ENCODE results near the gene SNRNP70.

DNA sequence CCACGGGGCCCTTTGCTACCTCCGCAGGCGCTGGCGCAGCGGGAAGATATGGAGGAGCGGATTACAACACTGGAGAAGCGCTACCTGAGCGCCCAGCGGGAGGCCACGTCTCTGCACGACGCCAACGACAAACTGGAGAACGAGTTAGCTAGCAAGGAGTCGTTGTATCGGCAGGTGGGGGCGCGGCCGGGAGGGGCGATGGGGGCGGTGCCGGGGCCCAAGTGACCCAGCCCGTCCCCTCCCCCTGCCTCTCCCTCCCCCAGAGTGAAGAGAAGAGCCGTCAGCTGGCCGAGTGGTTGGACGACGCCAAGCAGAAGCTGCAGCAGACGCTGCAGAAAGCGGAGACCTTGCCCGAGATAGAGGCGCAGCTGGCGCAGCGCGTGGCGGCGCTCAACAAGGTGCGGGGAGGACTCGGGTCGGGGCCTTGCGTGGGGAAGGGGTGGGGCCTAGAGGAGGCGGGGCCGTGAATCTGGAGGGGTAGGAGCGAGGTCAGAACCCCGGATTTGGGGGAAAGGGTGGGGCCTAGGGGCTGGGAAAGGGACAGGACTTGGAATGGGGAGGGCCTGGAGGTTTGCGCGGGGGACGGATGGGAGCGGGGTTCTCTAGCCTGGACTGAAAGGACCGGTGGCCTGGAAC, 47.8 kb downstream of the SNRNP70 start:
- TF ChIP-seq, protein P1, sequence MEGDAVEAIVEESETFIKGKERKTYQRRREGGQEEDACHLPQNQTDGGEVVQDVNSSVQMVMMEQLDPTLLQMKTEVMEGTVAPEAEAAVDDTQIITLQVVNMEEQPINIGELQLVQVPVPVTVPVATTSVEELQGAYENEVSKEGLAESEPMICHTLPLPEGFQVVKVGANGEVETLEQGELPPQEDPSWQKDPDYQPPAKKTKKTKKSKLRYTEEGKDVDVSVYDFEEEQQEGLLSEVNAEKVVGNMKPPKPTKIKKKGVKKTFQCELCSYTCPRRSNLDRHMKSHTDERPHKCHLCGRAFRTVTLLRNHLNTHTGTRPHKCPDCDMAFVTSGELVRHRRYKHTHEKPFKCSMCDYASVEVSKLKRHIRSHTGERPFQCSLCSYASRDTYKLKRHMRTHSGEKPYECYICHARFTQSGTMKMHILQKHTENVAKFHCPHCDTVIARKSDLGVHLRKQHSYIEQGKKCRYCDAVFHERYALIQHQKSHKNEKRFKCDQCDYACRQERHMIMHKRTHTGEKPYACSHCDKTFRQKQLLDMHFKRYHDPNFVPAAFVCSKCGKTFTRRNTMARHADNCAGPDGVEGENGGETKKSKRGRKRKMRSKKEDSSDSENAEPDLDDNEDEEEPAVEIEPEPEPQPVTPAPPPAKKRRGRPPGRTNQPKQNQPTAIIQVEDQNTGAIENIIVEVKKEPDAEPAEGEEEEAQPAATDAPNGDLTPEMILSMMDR (conservative IDR thresholded peaks at IDR 0.05 in 1 of 2, IDR thresholded peaks at IDR 0.05 in 1 of 2; ENCODE audit: low read depth in 1 of 2, low read length in 2 of 2) = no peak
- TF ChIP-seq EZH2 (IDR thresholded peaks at IDR 0.05; ENCODE audit: low read length, missing control alignments) = no peak
